ENCODE data around the gene ALKBH7. TPM values are rescaled to one million over a fixed set of nuclear protein-coding genes. Genes with fewer than 3 reads are reported as not detected.

Gene ALKBH7
- total and polyA plus RNA-seq, 2 of the 13 experiments (the other 11 are each of a cell fraction or from before 2014, with no cell fraction given): 29.6 to 45.9 TPM

- Histone ChIP-seq H3K27me3 (ENCODE audit: control insufficient read depth in 1 of 2, insufficient read depth in 2 of 2, low read length in 2 of 2) (no peaks in the 10 kb centered on the region), H3K79me2 (ENCODE audit: insufficient read depth, low read length) (no peaks in the 10 kb centered on the region), H2AFZ (ENCODE audit: low read length) (no peak overlapping the region), H3K36me3 (replicated peaks in 1 of 2; ENCODE audit: control insufficient read depth in 1 of 2, insufficient read depth in 2 of 2, low read length in 2 of 2) (peaks cover 22 to 45% of the 10 kb centered on the region in 2 experiments; a peak in 4 of 5 replicates), H4K20me1 (ENCODE audit: insufficient read depth, low read length) (peaks cover 11% of the 10 kb centered on the region; the same call in 1 of the 2 replicates), H3K4me3 (replicated peaks in 1 of 3; ENCODE audit: insufficient read depth in 1 of 3, low read depth in 2 of 3, low read length in 3 of 3) (no peak overlapping the region), H3K4me2 (ENCODE audit: low read depth, low read length) (no peak overlapping the region), H3K27ac (ENCODE audit: extremely low read length, insufficient read depth, low read length) (no peak overlapping the region), H3K9me3 (ENCODE audit: low read length) (no peaks in the 10 kb centered on the region), H3K4me1 (ENCODE audit: insufficient read depth, low read length) (no peaks in the 10 kb centered on the region), H3K9ac (ENCODE audit: insufficient read depth, low read depth, low read length) (no peak overlapping the region)
- BruUV-seq (replicated peaks): no TSS peak
- ATAC-seq (no peak), FAIRE-seq (no peak), DNase-seq (ENCODE audit: low spot score) (no peak)
- in situ Hi-C loops (cut with HindIII; ENCODE audit: extremely low pct_ligation_motif_present, low pct_unique_long_range_greater_than_20kb) (no loop called here), intact Hi-C loops (cut with micrococcal nuclease; ENCODE audit: unreplicated experiment) (no loop called here)
- ChIA-PET CTCF (ENCODE audit: low intra/inter-chr PET ratio, low total read pairs) (interaction anchor here (0.9 kb wide), 1 partner anchor 248 kb away, joined by 3 read pairs; no protein-coding TSS in a partner anchor), POLR2A (no interaction called here)
- 96% methylated on average over 10 of the region's 10 CpGs for WGBS (ENCODE audit: low lambda C conversion rate)
- TF ChIP-seq FOXC1 (CRISPR knock-in tag; IDR thresholded peaks at IDR 0.05; ENCODE audit: borderline replicate concordance): no peak
- TF ChIP-seq ZNF577 (CRISPR knock-in tag; IDR thresholded peaks at IDR 0.05; ENCODE audit: borderline replicate concordance, low read depth): no peak
- TF ChIP-seq TBL1XR1 (IDR thresholded peaks at IDR 0.05; ENCODE audit: borderline replicate concordance, low read length, partially characterized antibody): no peak
- TF ChIP-seq BRCA1 (CRISPR knock-in tag; IDR thresholded peaks at IDR 0.05): no peak
- TF ChIP-seq ZNF713 (CRISPR knock-in tag; IDR thresholded peaks at IDR 0.05): no peak
- no peak for TF ChIP-seq ZNF512 (CRISPR knock-in tag; IDR thresholded peaks at IDR 0.05)
- TF ChIP-seq ZNF10 (CRISPR knock-in tag; IDR thresholded peaks at IDR 0.05; ENCODE audit: borderline replicate concordance, low read depth): no peak
- TF ChIP-seq MYC (CRISPR knock-in tag; IDR thresholded peaks at IDR 0.05; ENCODE audit: borderline replicate concordance): no peak
- no peak for TF ChIP-seq ZNF224 (CRISPR knock-in tag; IDR thresholded peaks at IDR 0.05)
- TF ChIP-seq ZNF781 (CRISPR knock-in tag; IDR thresholded peaks at IDR 0.05; ENCODE audit: borderline replicate concordance, not compliant biosample characterization): no peak
- no peak for TF ChIP-seq KLF13 (CRISPR knock-in tag; IDR thresholded peaks at IDR 0.05)
- no peak for TF ChIP-seq ZNF605 (CRISPR knock-in tag; IDR thresholded peaks at IDR 0.05)
- TF ChIP-seq ZNF878 (CRISPR knock-in tag; IDR thresholded peaks at IDR 0.05): no peak
- TF ChIP-seq, protein P1, sequence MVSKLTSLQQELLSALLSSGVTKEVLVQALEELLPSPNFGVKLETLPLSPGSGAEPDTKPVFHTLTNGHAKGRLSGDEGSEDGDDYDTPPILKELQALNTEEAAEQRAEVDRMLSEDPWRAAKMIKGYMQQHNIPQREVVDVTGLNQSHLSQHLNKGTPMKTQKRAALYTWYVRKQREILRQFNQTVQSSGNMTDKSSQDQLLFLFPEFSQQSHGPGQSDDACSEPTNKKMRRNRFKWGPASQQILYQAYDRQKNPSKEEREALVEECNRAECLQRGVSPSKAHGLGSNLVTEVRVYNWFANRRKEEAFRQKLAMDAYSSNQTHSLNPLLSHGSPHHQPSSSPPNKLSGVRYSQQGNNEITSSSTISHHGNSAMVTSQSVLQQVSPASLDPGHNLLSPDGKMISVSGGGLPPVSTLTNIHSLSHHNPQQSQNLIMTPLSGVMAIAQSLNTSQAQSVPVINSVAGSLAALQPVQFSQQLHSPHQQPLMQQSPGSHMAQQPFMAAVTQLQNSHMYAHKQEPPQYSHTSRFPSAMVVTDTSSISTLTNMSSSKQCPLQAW (CRISPR knock-in tag; IDR thresholded peaks at IDR 0.05): no peak
- no peak for TF ChIP-seq ZNF83 (CRISPR knock-in tag; IDR thresholded peaks at IDR 0.05; ENCODE audit: borderline replicate concordance)
- TF ChIP-seq ONECUT2 (CRISPR knock-in tag; IDR thresholded peaks at IDR 0.05): no peak
- TF ChIP-seq PHB2 (IDR thresholded peaks at IDR 0.05; ENCODE audit: partially characterized antibody): no peak
Measured at GRCh38 chr19:6413291-6413690, 40.7 kb downstream of the ALKBH7 start.
